Upper lobe of right lung (tissue), 1 donor: ENCODE measurements around the gene ERC2. TPM values are rescaled to one million over a fixed set of nuclear protein-coding genes. Genes with fewer than 3 reads are reported as not detected.

Experiments used
- ATAC-seq: fragments of 200-7000 bp; cut with Tn5 transposase; one replicate; pipeline ENCODE4 v1.9.1; 2020; ENCODE audit warnings: mild to moderate bottlenecking, moderate library complexity
- DNase-seq: peaks from one replicate; pipeline ENCODE4 v3.0.0-alpha.2; 2020
- H3K27ac ChIP-seq: fragments of 200-600 bp; one replicate; pipeline ENCODE4 v1.8.0; 2022
- H3K27me3 ChIP-seq: fragments of 200-600 bp; one replicate; pipeline ENCODE4 v1.8.0; 2022; ENCODE audit warnings: mild to moderate bottlenecking
- H3K36me3 ChIP-seq: fragments of 200-600 bp; one replicate; pipeline ENCODE4 v1.8.0; 2022
- H3K4me1 ChIP-seq: fragments of 200-600 bp; one replicate; pipeline ENCODE4 v1.8.0; 2022
- H3K4me3 ChIP-seq: fragments of 200-600 bp; one replicate; pipeline ENCODE4 v1.8.0; 2022; ENCODE audit warnings: mild to moderate bottlenecking
- H3K9me3 ChIP-seq: fragments of 200-600 bp; one replicate; pipeline ENCODE4 v1.8.0; 2022
- CTCF ChIP-seq: fragments of 200-600 bp; IDR thresholded peaks from one replicate; pipeline ENCODE4 v1.8.0; 2022; ENCODE audit warnings: antibody characterized with exemption
- intact Hi-C: fragments of 100-400 bp; cut with DNase I; formaldehyde crosslinking; loops from one replicate; pipeline ENCODE4 v1.11.0; 2022
- total RNA-seq: library from RNA; stranded (reverse); fragmentation: NEBNext Ultra II Directional; extraction: Animal tissue kit (Norgen Biotek cat#: 25700); gene quantifications from one replicate; pipeline ENCODE4 v1.2.1, GENCODE V29; 2021
- donor health status: DM: no; HTN: yes; CAD: no; lungs with severe emphysema.

Gene ERC2
- total RNA-seq, 1 donor from 2014 or later = 1.4 TPM

- TF ChIP-seq CTCF = no peak
- intact Hi-C loops = no loop called here
Observed at GRCh38 chr3:55947406-55947805, 520.9 kb downstream of the ERC2 start.

GRCh38 chr3:55946574-55947160 lies 521.6 kb downstream of the ERC2 start:
- ATAC-seq (no peak), DNase-seq (no peak)
- Histone ChIP-seq H3K36me3 (no peaks in the 10 kb centered on the region), H3K27ac (no peak overlapping the region), H3K27me3 (no peaks in the 10 kb centered on the region), H3K9me3 (no peaks in the 10 kb centered on the region), H3K4me1 (no peaks in the 10 kb centered on the region), H3K4me3 (no peak overlapping the region)
- intact Hi-C loops = no loop called here
- no peak for TF ChIP-seq CTCF

More at GRCh38 chr3:55947406-55947805, 520.9 kb downstream of the ERC2 start:
- Histone ChIP-seq H3K27me3 (no peaks in the 10 kb centered on the region), H3K27ac (no peak overlapping the region), H3K4me1 (no peaks in the 10 kb centered on the region), H3K36me3 (no peaks in the 10 kb centered on the region), H3K9me3 (no peaks in the 10 kb centered on the region), H3K4me3 (no peak overlapping the region)
- ATAC-seq (no peak), DNase-seq (no peak)

GRCh38 chr3:55942868-55943267 lies 525.4 kb downstream of the ERC2 start:
- ATAC-seq (no peak), DNase-seq (no peak)
- no peaks in the 10 kb centered on the region for H3K4me1 ChIP-seq
- no peaks in the 10 kb centered on the region for H3K27me3 ChIP-seq
- no peaks in the 10 kb centered on the region for H3K36me3 ChIP-seq
- intact Hi-C loops = no loop called here
- no peak overlapping the region for H3K4me3 ChIP-seq
- no peak for TF ChIP-seq CTCF
- H3K27ac ChIP-seq = no peak overlapping the region
- no peaks in the 10 kb centered on the region for H3K9me3 ChIP-seq

GRCh38 chr3:55939287-55939686 lies 529.0 kb downstream of the ERC2 start:
- DNase-seq = no peak
- ATAC-seq = no peak
- no peaks in the 10 kb centered on the region for H3K9me3 ChIP-seq
- H3K27ac ChIP-seq = no peak overlapping the region
- no peak for TF ChIP-seq CTCF
- H3K4me1 ChIP-seq = no peaks in the 10 kb centered on the region
- no peak overlapping the region for H3K4me3 ChIP-seq
- H3K36me3 ChIP-seq = no peaks in the 10 kb centered on the region
- no peaks in the 10 kb centered on the region for H3K27me3 ChIP-seq
- intact Hi-C loops = no loop called here

- DNase-seq (no peak), ATAC-seq (no peak)
- no peaks in the 10 kb centered on the region for H3K9me3 ChIP-seq
- no peaks in the 10 kb centered on the region for H3K4me1 ChIP-seq
- H3K27ac ChIP-seq = no peak overlapping the region
- intact Hi-C loops = no loop called here
- no peak for TF ChIP-seq CTCF
- no peaks in the 10 kb centered on the region for H3K27me3 ChIP-seq
- H3K36me3 ChIP-seq = no peaks in the 10 kb centered on the region
- no peak overlapping the region for H3K4me3 ChIP-seq
Observed at GRCh38 chr3:55937301-55937700, 531.0 kb downstream of the ERC2 start.

- ATAC-seq (no peak), DNase-seq (no peak)
- intact Hi-C loops = no loop called here
- Histone ChIP-seq H3K27me3 (no peaks in the 10 kb centered on the region), H3K36me3 (no peaks in the 10 kb centered on the region), H3K4me3 (no peak overlapping the region), H3K9me3 (no peaks in the 10 kb centered on the region), H3K27ac (no peak overlapping the region), H3K4me1 (no peaks in the 10 kb centered on the region)
- no peak for TF ChIP-seq CTCF
Observed at GRCh38 chr3:55936549-55937052, 531.7 kb downstream of the ERC2 start.
